ENCODE measurements around the gene DPF3. TPM values are rescaled to one million over a fixed set of nuclear protein-coding genes. Genes with fewer than 3 reads are reported as not detected.

The DPF3 gene
- total and polyA plus RNA-seq, 2 experiments from 2014 or later = 6.8 to 7.9 TPM

GRCh38 chr14:72920008-72920407 is 26.1 kb upstream of the DPF3 start:
- no peaks in the 10 kb centered on the region for H3K79me2 ChIP-seq (ENCODE audit: insufficient read depth)
- no peaks in the 10 kb centered on the region for H3K9me2 ChIP-seq (ENCODE audit: insufficient read depth)
- H3K9me3 ChIP-seq (ENCODE audit: low read depth) = no peaks in the 10 kb centered on the region
- 0 out of 2 replicates have a peak, but pooled peaks cover 4% of the 10 kb centered on the region for H3K4me1 ChIP-seq (ENCODE audit: insufficient read depth)
- H3K27me3 ChIP-seq (replicated peaks; ENCODE audit: insufficient read depth) = no peaks in the 10 kb centered on the region
- no peak overlapping the region for H3K27ac ChIP-seq
- no peak overlapping the region for H3K9ac ChIP-seq
- TF ChIP-seq EZH2 (IDR thresholded peaks at IDR 0.05; ENCODE audit: insufficient read depth, poor library complexity, severe bottlenecking) (no peak), EZH2phosphoT487 (IDR thresholded peaks at IDR 0.05; ENCODE audit: insufficient read depth, low read depth) (no peak)
- in situ Hi-C loops (cut with MboI) = no loop called here
- no peaks in the 10 kb centered on the region for H4K20me1 ChIP-seq (ENCODE audit: insufficient read depth)
- no peaks in the 10 kb centered on the region for H3K36me3 ChIP-seq (ENCODE audit: low read depth)
- no peak overlapping the region for H3K4me3 ChIP-seq
- 78 to 82% methylated on average over 2 of the region's 2 CpGs for WGBS, 2 experiments (ENCODE audit: low coverage in 1 of 2, low lambda C conversion rate in 2 of 2, missing lambda C conversion rate in 2 of 2)
- H2AFZ ChIP-seq = no peak overlapping the region
- H3F3A ChIP-seq (ENCODE audit: insufficient read depth) = peaks cover 8% of the 10 kb centered on the region; the same call in 1 of the 2 replicates
- no peak for DNase-seq
- H3K4me2 ChIP-seq (ENCODE audit: unreplicated experiment) = no peak overlapping the region

GRCh38 chr14:72917094-72917802 is 23.3 kb upstream of the DPF3 start:
- Histone ChIP-seq H3K27me3 (replicated peaks; ENCODE audit: insufficient read depth) (no peaks in the 10 kb centered on the region), H3K4me2 (ENCODE audit: unreplicated experiment) (no peak overlapping the region), H4K20me1 (ENCODE audit: insufficient read depth) (no peaks in the 10 kb centered on the region), H3K4me3 (no peak overlapping the region), H3F3A (ENCODE audit: insufficient read depth) (peaks cover 8% of the 10 kb centered on the region; the same call in 1 of the 2 replicates), H3K27ac (no peak overlapping the region), H3K4me1 (ENCODE audit: insufficient read depth) (0 out of 2 replicates have a peak, but pooled peaks cover 4% of the 10 kb centered on the region), H3K36me3 (ENCODE audit: low read depth) (no peaks in the 10 kb centered on the region), H3K9me2 (ENCODE audit: insufficient read depth) (no peaks in the 10 kb centered on the region), H3K9ac (no peak overlapping the region), H3K79me2 (ENCODE audit: insufficient read depth) (no peaks in the 10 kb centered on the region), H3K9me3 (ENCODE audit: low read depth) (no peaks in the 10 kb centered on the region), H2AFZ (peak overlapping the region; percentile 32; the same call in 1 of the 2 replicates)
- TF ChIP-seq EZH2phosphoT487 (IDR thresholded peaks at IDR 0.05; ENCODE audit: insufficient read depth, low read depth) (no peak), EZH2 (IDR thresholded peaks at IDR 0.05; ENCODE audit: insufficient read depth, poor library complexity, severe bottlenecking) (no peak)
- in situ Hi-C loops (cut with MboI) = no loop called here
- WGBS, 2 experiments (ENCODE audit: low coverage in 1 of 2, low lambda C conversion rate in 2 of 2, missing lambda C conversion rate in 2 of 2) = 41% methylated on average over 9 of the region's 9 CpGs
- DNase-seq = no peak

GRCh38 chr14:72916174-72916573 is 22.3 kb upstream of the DPF3 start:
- Histone ChIP-seq H3K79me2 (ENCODE audit: insufficient read depth) (no peaks in the 10 kb centered on the region), H3K9me2 (ENCODE audit: insufficient read depth) (no peaks in the 10 kb centered on the region), H4K20me1 (ENCODE audit: insufficient read depth) (no peaks in the 10 kb centered on the region), H3K9ac (no peak overlapping the region), H2AFZ (no peak overlapping the region), H3K9me3 (ENCODE audit: low read depth) (no peaks in the 10 kb centered on the region), H3K36me3 (ENCODE audit: low read depth) (no peaks in the 10 kb centered on the region), H3K27me3 (replicated peaks; ENCODE audit: insufficient read depth) (no peaks in the 10 kb centered on the region), H3K4me2 (ENCODE audit: unreplicated experiment) (no peak overlapping the region), H3K27ac (no peak overlapping the region), H3K4me3 (no peak overlapping the region), H3K4me1 (ENCODE audit: insufficient read depth) (no peaks in the 10 kb centered on the region), H3F3A (ENCODE audit: insufficient read depth) (peaks cover under 1% of the 10 kb centered on the region; the same call in 1 of the 2 replicates)
- TF ChIP-seq EZH2phosphoT487 (IDR thresholded peaks at IDR 0.05; ENCODE audit: insufficient read depth, low read depth) (no peak), EZH2 (IDR thresholded peaks at IDR 0.05; ENCODE audit: insufficient read depth, poor library complexity, severe bottlenecking) (no peak)
- peak; percentile 40 for DNase-seq
- in situ Hi-C loops (cut with MboI) = no loop called here
- 65% methylated on average over 6 of the region's 6 CpGs for WGBS, 2 experiments (ENCODE audit: low coverage in 1 of 2, low lambda C conversion rate in 2 of 2, missing lambda C conversion rate in 2 of 2)

- Histone ChIP-seq H2AFZ (0 out of 2 replicates have a peak overlapping the region, but pooled peaks have one; percentile 9), H4K20me1 (ENCODE audit: insufficient read depth) (no peaks in the 10 kb centered on the region), H3K27me3 (replicated peaks; ENCODE audit: insufficient read depth) (no peaks in the 10 kb centered on the region), H3K4me2 (ENCODE audit: unreplicated experiment) (no peak overlapping the region), H3K79me2 (ENCODE audit: insufficient read depth) (no peaks in the 10 kb centered on the region), H3K36me3 (ENCODE audit: low read depth) (no peaks in the 10 kb centered on the region), H3F3A (ENCODE audit: insufficient read depth) (peaks cover 6% of the 10 kb centered on the region), H3K9me2 (ENCODE audit: insufficient read depth) (no peaks in the 10 kb centered on the region), H3K9me3 (ENCODE audit: low read depth) (no peaks in the 10 kb centered on the region), H3K9ac (no peak overlapping the region), H3K4me1 (ENCODE audit: insufficient read depth) (peaks cover 7% of the 10 kb centered on the region), H3K27ac (no peak overlapping the region), H3K4me3 (no peak overlapping the region)
- no peak for DNase-seq
- in situ Hi-C loops (cut with MboI) = no loop called here
- 56 to 63% methylated on average over 2 of the region's 2 CpGs for WGBS, 2 experiments (ENCODE audit: low coverage in 1 of 2, low lambda C conversion rate in 2 of 2, missing lambda C conversion rate in 2 of 2)
- TF ChIP-seq EZH2 (IDR thresholded peaks at IDR 0.05; ENCODE audit: insufficient read depth, poor library complexity, severe bottlenecking) (no peak), EZH2phosphoT487 (IDR thresholded peaks at IDR 0.05; ENCODE audit: insufficient read depth, low read depth) (no peak)
These were observed 19.9 kb upstream of the DPF3 start for GRCh38 chr14:72913809-72914208.

Data from GM23248 (cell line).